Testis (tissue), 3 donors: Measurements from ENCODE around the gene RNF44. TPM values are rescaled to one million over a fixed set of nuclear protein-coding genes. Genes with fewer than 3 reads are reported as not detected.

Experiments
- DNase-seq: peaks from one replicate; pipeline ENCODE4 v3.0.0-alpha.2; 2019
- H3K27ac ChIP-seq, 2 donors: fragments of 200-600 bp; sonication (generic); one replicate each; pipeline ENCODE4 v1.5.1; 2019
- H3K27me3 ChIP-seq: fragments of 200-600 bp; sonication (generic); one replicate; pipeline ENCODE4 v1.5.1; 2019
- H3K36me3 ChIP-seq: fragments of 200-600 bp; sonication (generic); one replicate; pipeline ENCODE4 v1.5.1; 2017; ENCODE audit warnings: low read depth; ENCODE audit errors: missing control alignments
- H3K4me1 ChIP-seq: fragments of 200-600 bp; sonication (generic); one replicate; pipeline ENCODE4 v1.5.1; 2019
- H3K4me3 ChIP-seq, 2 donors: fragments of 200-600 bp; sonication (generic); one replicate each; pipeline ENCODE4 v1.5.1; 2017 to 2019
- H3K9me3 ChIP-seq: fragments of 200-600 bp; sonication (generic); one replicate; pipeline ENCODE4 v1.5.1; 2017
- CTCF ChIP-seq, 3 experiments: fragments of 450-650 bp in 2 of 3; fragments of 200-600 bp in 1 of 3; sonication (generic) in 1 of 3; IDR thresholded peaks; one replicate each; pipeline ENCODE4 v1.5.1; 2016 to 2019; ENCODE audit warnings: antibody characterized with exemption in 3 of 3, mild to moderate bottlenecking in 2 of 3, moderate library complexity in 1 of 3
- POLR2A ChIP-seq: fragments of 450-650 bp; IDR thresholded peaks from one replicate; pipeline ENCODE4 v1.6.1; 2017; ENCODE audit warnings: antibody characterized with exemption, mild to moderate bottlenecking, moderate library complexity
- WGBS, 2 donors: methylation state at CpG; one replicate each; pipeline ENCODE4 v1.1.5; 2018; 5-methylcytosine and 5-hydroxymethylcytosine counted together
- intact Hi-C: fragments of 100-400 bp; cut with DNase I; formaldehyde crosslinking; loops from one replicate; pipeline ENCODE4 v1.15.1; 2023; ENCODE audit warnings: low total_unique reads
- polyA plus RNA-seq: library from polyadenylated mRNA; stranded (reverse); fragments of 350-450 nt; fragmentation: Illumina TruSeq; extraction: RNeasy Lipid Tissue Mini Kit (QIAGEN cat#74804); gene quantifications from one replicate; pipeline ENCODE4 v1.2.3, GENCODE V29; 2014; ENCODE audit warnings: low read depth, low replicate concordance; ENCODE audit not compliant: insufficient read depth
- total RNA-seq, 2 donors: library from RNA; depleted of rRNA; stranded (reverse); fragments of >200 nt; gene quantifications; one replicate each; pipeline ENCODE4 v1.2.3, GENCODE V29; 2016

Gene RNF44
- total and polyA plus RNA-seq, 3 donors from 2014 or later = 57.2 to 64.7 (median 60.1) TPM

- no peaks in the 10 kb centered on the region for H3K36me3 ChIP-seq
- H3K4me1 ChIP-seq = no peaks in the 10 kb centered on the region
- no peaks in the 10 kb centered on the region for H3K27me3 ChIP-seq
- TF ChIP-seq CTCF (IDR thresholded peaks at IDR 0.05) = no peak
- no peak for TF ChIP-seq POLR2A
- 82 to 83% methylated on average over 20 to 35 of the region's 36 CpGs for WGBS, 2 donors
- no peak for DNase-seq
- intact Hi-C loops = no loop called here
- H3K4me3 ChIP-seq = no peak overlapping the region
- H3K9me3 ChIP-seq = no peaks in the 10 kb centered on the region
- no peak overlapping the region for H3K27ac ChIP-seq
Observed at GRCh38 chr5:176577312-176578176, 40.3 kb upstream of the RNF44 start.

DNA sequence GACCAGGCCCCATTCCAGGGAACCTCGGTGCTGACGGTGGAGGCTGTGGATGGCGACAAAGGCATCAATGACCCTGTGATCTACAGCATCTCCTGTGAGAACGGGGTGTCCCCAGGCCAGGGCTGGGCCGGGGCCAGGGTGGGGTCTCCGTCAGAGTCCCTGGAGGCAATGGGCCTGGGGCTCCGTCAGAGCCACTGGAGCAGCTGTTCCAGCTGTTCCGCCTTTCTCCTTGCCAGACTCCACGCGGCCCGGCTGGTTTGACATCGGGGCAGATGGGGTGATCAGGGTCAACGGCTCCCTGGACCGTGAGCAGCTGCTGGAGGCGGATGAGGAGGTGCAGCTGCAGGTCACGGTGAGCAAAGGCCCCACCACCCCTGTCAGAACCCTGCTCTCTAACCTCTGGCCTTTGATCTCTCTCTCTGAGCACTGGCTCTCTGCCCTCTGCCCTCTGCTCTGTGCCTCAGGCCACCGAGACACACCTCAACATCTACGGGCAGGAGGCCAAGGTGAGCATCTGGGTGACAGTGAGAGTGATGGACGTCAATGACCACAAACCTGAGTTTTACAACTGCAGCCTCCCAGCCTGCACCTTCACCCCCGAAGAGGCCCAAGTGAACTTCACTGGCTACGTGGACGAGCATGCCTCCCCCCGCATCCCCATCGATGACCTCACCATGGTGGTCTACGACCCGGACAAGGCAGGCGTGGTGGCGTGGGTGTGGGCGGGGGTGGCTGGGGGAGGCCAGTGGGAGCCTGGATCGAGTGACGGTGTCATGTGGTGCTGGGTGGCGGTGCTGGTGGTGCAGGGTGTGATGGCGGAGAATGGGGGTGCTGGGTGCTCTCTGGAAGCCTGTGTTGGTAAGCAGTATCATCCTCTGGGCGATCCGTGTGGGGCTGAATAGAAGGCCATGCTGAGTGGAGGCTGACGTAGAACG is 38.6 kb upstream of the RNF44 start:
- 78 to 79% methylated on average over 22 to 36 of the region's 37 CpGs for WGBS, 2 donors
- H3K4me3 ChIP-seq = no peak overlapping the region
- H3K27me3 ChIP-seq = no peaks in the 10 kb centered on the region
- intact Hi-C loops = no loop called here
- no peak for TF ChIP-seq POLR2A
- no peak for TF ChIP-seq CTCF (IDR thresholded peaks at IDR 0.05)
- H3K27ac ChIP-seq = no peak overlapping the region
- H3K4me1 ChIP-seq = no peaks in the 10 kb centered on the region
- DNase-seq = no peak
- no peaks in the 10 kb centered on the region for H3K9me3 ChIP-seq
- no peaks in the 10 kb centered on the region for H3K36me3 ChIP-seq

DNA sequence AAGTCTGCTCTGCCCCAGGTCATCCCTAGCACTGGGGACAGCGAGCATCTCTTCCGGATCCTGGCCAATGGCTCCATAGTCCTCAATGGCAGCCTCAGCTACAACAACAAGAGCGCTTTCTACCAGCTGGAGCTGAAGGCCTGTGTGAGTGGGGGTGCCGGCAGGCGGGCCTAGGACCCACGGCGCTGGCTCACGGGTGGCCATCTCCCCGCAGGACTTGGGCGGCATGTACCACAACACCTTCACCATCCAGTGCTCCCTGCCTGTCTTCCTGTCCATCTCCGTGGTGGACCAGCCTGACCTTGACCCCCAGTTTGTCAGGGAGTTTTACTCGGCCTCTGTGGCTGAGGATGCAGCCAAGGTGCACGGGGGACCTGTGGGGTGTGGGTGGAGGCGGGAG is 37.9 kb upstream of the RNF44 start:
- no peaks in the 10 kb centered on the region for H3K9me3 ChIP-seq
- no peak overlapping the region for H3K4me3 ChIP-seq
- H3K27ac ChIP-seq = no peak overlapping the region
- H3K36me3 ChIP-seq = no peaks in the 10 kb centered on the region
- TF ChIP-seq CTCF (IDR thresholded peaks at IDR 0.05) = no peak
- no peak for TF ChIP-seq POLR2A
- 41 to 71% methylated on average over 2 to 13 of the region's 14 CpGs for WGBS, 2 donors
- no peak for DNase-seq
- intact Hi-C loops = no loop called here
- H3K4me1 ChIP-seq = no peaks in the 10 kb centered on the region
- no peaks in the 10 kb centered on the region for H3K27me3 ChIP-seq

DNA sequence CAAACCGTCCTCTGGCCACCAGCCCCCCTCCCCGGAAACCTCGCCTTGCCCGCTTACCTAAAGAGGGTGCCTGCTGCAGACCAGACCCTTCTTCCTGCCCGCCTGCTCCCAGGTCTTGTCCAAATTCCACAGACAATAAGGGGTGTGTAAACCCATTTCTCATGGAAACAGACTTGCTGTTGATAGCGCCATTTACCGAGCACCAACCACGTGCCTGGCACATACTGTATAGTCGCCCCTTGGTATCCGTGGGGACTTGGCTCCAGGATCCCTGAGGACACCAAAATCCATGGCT is 37.0 kb upstream of the RNF44 start:
- H3K27me3 ChIP-seq = no peaks in the 10 kb centered on the region
- WGBS, 2 donors = 59 to 74% methylated on average over 10 of the region's 10 CpGs
- no peaks in the 10 kb centered on the region for H3K9me3 ChIP-seq
- no peak overlapping the region for H3K27ac ChIP-seq
- no peak for DNase-seq
- intact Hi-C loops = no loop called here
- TF ChIP-seq POLR2A (no peak), CTCF (IDR thresholded peaks at IDR 0.05) (no peak)
- H3K36me3 ChIP-seq = no peaks in the 10 kb centered on the region
- no peaks in the 10 kb centered on the region for H3K4me1 ChIP-seq
- H3K4me3 ChIP-seq = no peak overlapping the region
